ENCODE measurements around the gene CFAP73. TPM values are rescaled to one million over a fixed set of nuclear protein-coding genes. Genes with fewer than 3 reads are reported as not detected.

CFAP73 gene
- polyA plus RNA-seq, 3 donors, result 0.14 TPM; not detected in 2

- H3K36me3 ChIP-seq (replicated peaks in 1 of 2; ENCODE audit: control insufficient read depth in 1 of 2, insufficient read depth in 2 of 2, low read length in 2 of 2), result no peaks in the 10 kb centered on the region
- Mint-ChIP-seq H3K4me3 (peak overlapping the region in 1 of 2 donors; percentile 21), H3K36me3 (no peaks in the 10 kb centered on the region), H3K27me3 (ENCODE audit: low read depth in 3 of 3) (peaks cover 10 to 22% (median 16%) of the 10 kb centered on the region in 3 donors), H3K4me1 (peaks cover 11% of the 10 kb centered on the region), H3K27ac (no peak overlapping the region), H3K9me3 (peaks cover 0 to 7% (median 0%) of the 10 kb centered on the region in 7 donors)
- H3K9me3 ChIP-seq (replicated peaks in 1 of 2; ENCODE audit: control insufficient read depth in 1 of 2, insufficient read depth in 1 of 2, low read length in 2 of 2), result no peaks in the 10 kb centered on the region
- no peak overlapping the region for H3K9ac ChIP-seq (ENCODE audit: insufficient read depth, low read length, poor library complexity, severe bottlenecking)
- H3K27ac ChIP-seq (ENCODE audit: low read depth in 1 of 2, low read length in 2 of 2), result no peak overlapping the region
- peaks cover 0 to 4% of the 10 kb centered on the region in 2 donors for H3K4me1 ChIP-seq (ENCODE audit: control insufficient read depth in 1 of 2, insufficient read depth in 2 of 2, low read length in 2 of 2)
- no peaks in the 10 kb centered on the region for H3K79me2 ChIP-seq (ENCODE audit: insufficient read depth, low read length)
- H3K4me3 ChIP-seq (replicated peaks in 1 of 3; ENCODE audit: low read depth in 2 of 3, low read length in 3 of 3), result no peak overlapping the region
- WGBS (ENCODE audit: insufficient coverage), result 91% methylated on average over 7 of the region's 10 CpGs
- H4K20me1 ChIP-seq (ENCODE audit: insufficient read depth, low read length), result no peaks in the 10 kb centered on the region
- peaks cover 0 to 5% of the 10 kb centered on the region in 2 donors for H3K27me3 ChIP-seq (ENCODE audit: control insufficient read depth in 2 of 2, insufficient read depth in 2 of 2, low read length in 2 of 2)
- TF ChIP-seq, protein P1, sequence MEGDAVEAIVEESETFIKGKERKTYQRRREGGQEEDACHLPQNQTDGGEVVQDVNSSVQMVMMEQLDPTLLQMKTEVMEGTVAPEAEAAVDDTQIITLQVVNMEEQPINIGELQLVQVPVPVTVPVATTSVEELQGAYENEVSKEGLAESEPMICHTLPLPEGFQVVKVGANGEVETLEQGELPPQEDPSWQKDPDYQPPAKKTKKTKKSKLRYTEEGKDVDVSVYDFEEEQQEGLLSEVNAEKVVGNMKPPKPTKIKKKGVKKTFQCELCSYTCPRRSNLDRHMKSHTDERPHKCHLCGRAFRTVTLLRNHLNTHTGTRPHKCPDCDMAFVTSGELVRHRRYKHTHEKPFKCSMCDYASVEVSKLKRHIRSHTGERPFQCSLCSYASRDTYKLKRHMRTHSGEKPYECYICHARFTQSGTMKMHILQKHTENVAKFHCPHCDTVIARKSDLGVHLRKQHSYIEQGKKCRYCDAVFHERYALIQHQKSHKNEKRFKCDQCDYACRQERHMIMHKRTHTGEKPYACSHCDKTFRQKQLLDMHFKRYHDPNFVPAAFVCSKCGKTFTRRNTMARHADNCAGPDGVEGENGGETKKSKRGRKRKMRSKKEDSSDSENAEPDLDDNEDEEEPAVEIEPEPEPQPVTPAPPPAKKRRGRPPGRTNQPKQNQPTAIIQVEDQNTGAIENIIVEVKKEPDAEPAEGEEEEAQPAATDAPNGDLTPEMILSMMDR (IDR thresholded peaks at IDR 0.05), result no peak
- no peak overlapping the region for H2AFZ ChIP-seq (ENCODE audit: insufficient read depth, low read depth, low read length, poor library complexity, severe bottlenecking)
- intact Hi-C loops (cut with micrococcal nuclease), result no loop called here
- no peak for DNase-seq
- H3K4me2 ChIP-seq (replicated peaks; ENCODE audit: extremely low read depth, low read length, poor library complexity, severe bottlenecking), result no peak overlapping the region
These were observed 47.8 kb upstream of the CFAP73 start for GRCh38 chr12:113101751-113102150.

DNA sequence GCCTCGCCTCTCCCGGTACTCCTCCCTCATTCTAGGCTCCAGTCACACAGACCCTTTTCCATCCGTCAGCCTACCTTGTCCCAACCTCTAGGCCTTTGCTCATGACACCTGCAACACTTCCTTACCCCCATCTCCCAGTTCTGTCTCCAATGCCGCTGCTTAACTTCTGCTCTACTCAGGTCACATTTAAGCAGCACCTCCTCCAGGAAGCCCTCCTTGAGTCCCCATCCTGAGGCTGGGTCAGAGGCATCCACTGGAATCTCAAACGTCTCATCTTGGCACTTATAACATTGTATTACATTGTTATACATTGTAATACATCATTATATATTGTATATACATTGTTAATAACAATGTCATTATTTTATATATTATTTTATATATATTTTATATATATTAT lies 46.7 kb upstream of the CFAP73 start:
- H3K4me1 ChIP-seq (ENCODE audit: control insufficient read depth in 1 of 2, insufficient read depth in 2 of 2, low read length in 2 of 2), result peaks cover 0 to 4% of the 10 kb centered on the region in 2 donors
- no peak for DNase-seq
- no peak overlapping the region for H3K4me3 ChIP-seq (replicated peaks in 1 of 3; ENCODE audit: low read depth in 2 of 3, low read length in 3 of 3)
- Mint-ChIP-seq H3K9me3 (peaks cover 0 to 7% (median 0%) of the 10 kb centered on the region in 7 donors), H3K4me1 (peaks cover 11% of the 10 kb centered on the region), H3K27me3 (ENCODE audit: low read depth in 3 of 3) (peaks cover 9 to 22% (median 14%) of the 10 kb centered on the region in 3 donors), H3K36me3 (no peaks in the 10 kb centered on the region), H3K4me3 (no peak overlapping the region), H3K27ac (no peak overlapping the region)
- H4K20me1 ChIP-seq (ENCODE audit: insufficient read depth, low read length), result no peaks in the 10 kb centered on the region
- intact Hi-C loops (cut with micrococcal nuclease), result no loop called here
- no peaks in the 10 kb centered on the region for H3K9me3 ChIP-seq (replicated peaks in 1 of 2; ENCODE audit: control insufficient read depth in 1 of 2, insufficient read depth in 1 of 2, low read length in 2 of 2)
- H3K79me2 ChIP-seq (ENCODE audit: insufficient read depth, low read length), result no peaks in the 10 kb centered on the region
- WGBS (ENCODE audit: insufficient coverage), result 100% methylated on average over 4 of the region's 5 CpGs
- H3K9ac ChIP-seq (ENCODE audit: insufficient read depth, low read length, poor library complexity, severe bottlenecking), result no peak overlapping the region
- H3K36me3 ChIP-seq (replicated peaks in 1 of 2; ENCODE audit: control insufficient read depth in 1 of 2, insufficient read depth in 2 of 2, low read length in 2 of 2), result no peaks in the 10 kb centered on the region
- TF ChIP-seq, protein P1 (IDR thresholded peaks at IDR 0.05), result no peak
- H2AFZ ChIP-seq (ENCODE audit: insufficient read depth, low read depth, low read length, poor library complexity, severe bottlenecking), result no peak overlapping the region
- no peak overlapping the region for H3K27ac ChIP-seq (ENCODE audit: low read depth in 1 of 2, low read length in 2 of 2)
- no peak overlapping the region for H3K4me2 ChIP-seq (replicated peaks; ENCODE audit: extremely low read depth, low read length, poor library complexity, severe bottlenecking)
- peaks cover 0 to 5% of the 10 kb centered on the region in 2 donors for H3K27me3 ChIP-seq (ENCODE audit: control insufficient read depth in 2 of 2, insufficient read depth in 2 of 2, low read length in 2 of 2)

All from CD14-positive monocyte (primary cell).